H1 (cell line): Measurements from ENCODE around the gene UBP1.

ENCODE experiments used
- ATF3 ChIP-seq: IDR thresholded peaks from 2 replicates; pipeline ENCODE4 v1.6.1; 2011; ENCODE audit warnings: low read depth, mild to moderate bottlenecking, low read length; ENCODE audit not compliant: insufficient read depth
- CHD2 ChIP-seq: IDR thresholded peaks from 2 replicates; pipeline ENCODE4 v1.6.1; 2012; ENCODE audit warnings: low read length, improper control_type of control experiment
- EP300 ChIP-seq, 2 experiments: IDR thresholded peaks; 1 replicate in 1 of 2; 2 replicates in 1 of 2; pipeline ENCODE4 v1.6.1; 2011 to 2012; ENCODE audit warnings: low read depth in 2 of 2, low read length in 2 of 2, mild to moderate bottlenecking in 2 of 2, borderline replicate concordance in 1 of 2, inconsistent platforms in 1 of 2, moderate library complexity in 1 of 2
- JUND ChIP-seq: IDR thresholded peaks from 2 replicates; pipeline ENCODE4 v1.6.1; 2011; ENCODE audit warnings: mild to moderate bottlenecking, improper control_type of control experiment, low read length
- POLR2A ChIP-seq, 2 experiments: IDR thresholded peaks; 1 replicate in 1 of 2; 2 replicates in 1 of 2; pipeline ENCODE4 v1.6.1; 2011; ENCODE audit warnings: low read depth in 2 of 2, low read length in 2 of 2, mild to moderate bottlenecking in 2 of 2; ENCODE audit errors: control extremely low read depth in 1 of 2
- POLR2AphosphoS5 ChIP-seq: IDR thresholded peaks from 2 replicates; pipeline ENCODE4 v1.6.1; 2011; ENCODE audit warnings: low read depth, low read length
- RFX5 ChIP-seq: IDR thresholded peaks from 2 replicates; pipeline ENCODE4 v1.6.1; 2011; ENCODE audit warnings: low read depth, low read length, improper control_type of control experiment, borderline replicate concordance
- TAF1 ChIP-seq: IDR thresholded peaks from 2 replicates; pipeline ENCODE4 v1.6.1; 2011; ENCODE audit warnings: mild to moderate bottlenecking, low read depth, low read length
- ZNF274 ChIP-seq: IDR thresholded peaks from 2 replicates; pipeline ENCODE4 v1.7.0; 2012; ENCODE audit warnings: low read length, borderline replicate concordance; ENCODE audit errors: extremely low read depth
- TF ChIP-seq, protein P1 (sequence below), 3 experiments: IDR thresholded peaks; 1 replicate in 2 of 3; 2 replicates in 1 of 3; pipeline versions ENCODE4 v1.5.1 to v1.6.1; 2011; ENCODE audit warnings: low read length in 3 of 3, mild to moderate bottlenecking in 3 of 3, inconsistent platforms in 2 of 3, low read depth in 1 of 3, moderate library complexity in 1 of 3; ENCODE audit not compliant: insufficient read depth in 1 of 3; ENCODE audit errors: control extremely low read depth in 1 of 3
- TF ChIP-seq, protein P2 (sequence below): IDR thresholded peaks from 2 replicates; pipeline ENCODE4 v1.6.1; 2012; ENCODE audit warnings: low read length, inconsistent platforms

- TF ChIP-seq RFX5 (no peak), JUND (no peak), POLR2AphosphoS5 (no peak), ZNF274 (no peak), TAF1 (no peak), CHD2 (no peak), ATF3 (no peak), POLR2A (IDR thresholded peaks at IDR 0.05; ENCODE audit: control extremely low read depth in 1 of 2, low read depth in 2 of 2, low read length in 2 of 2) (no peak), EP300 (IDR thresholded peaks at IDR 0.05; ENCODE audit: borderline replicate concordance in 1 of 2, low read depth in 2 of 2, low read length in 2 of 2) (no peak)
- TF ChIP-seq, protein P1, sequence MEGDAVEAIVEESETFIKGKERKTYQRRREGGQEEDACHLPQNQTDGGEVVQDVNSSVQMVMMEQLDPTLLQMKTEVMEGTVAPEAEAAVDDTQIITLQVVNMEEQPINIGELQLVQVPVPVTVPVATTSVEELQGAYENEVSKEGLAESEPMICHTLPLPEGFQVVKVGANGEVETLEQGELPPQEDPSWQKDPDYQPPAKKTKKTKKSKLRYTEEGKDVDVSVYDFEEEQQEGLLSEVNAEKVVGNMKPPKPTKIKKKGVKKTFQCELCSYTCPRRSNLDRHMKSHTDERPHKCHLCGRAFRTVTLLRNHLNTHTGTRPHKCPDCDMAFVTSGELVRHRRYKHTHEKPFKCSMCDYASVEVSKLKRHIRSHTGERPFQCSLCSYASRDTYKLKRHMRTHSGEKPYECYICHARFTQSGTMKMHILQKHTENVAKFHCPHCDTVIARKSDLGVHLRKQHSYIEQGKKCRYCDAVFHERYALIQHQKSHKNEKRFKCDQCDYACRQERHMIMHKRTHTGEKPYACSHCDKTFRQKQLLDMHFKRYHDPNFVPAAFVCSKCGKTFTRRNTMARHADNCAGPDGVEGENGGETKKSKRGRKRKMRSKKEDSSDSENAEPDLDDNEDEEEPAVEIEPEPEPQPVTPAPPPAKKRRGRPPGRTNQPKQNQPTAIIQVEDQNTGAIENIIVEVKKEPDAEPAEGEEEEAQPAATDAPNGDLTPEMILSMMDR (IDR thresholded peaks at IDR 0.05; ENCODE audit: control extremely low read depth in 1 of 3, insufficient read depth in 1 of 3, low read depth in 1 of 3, low read length in 3 of 3) = no peak
- TF ChIP-seq, protein P2, sequence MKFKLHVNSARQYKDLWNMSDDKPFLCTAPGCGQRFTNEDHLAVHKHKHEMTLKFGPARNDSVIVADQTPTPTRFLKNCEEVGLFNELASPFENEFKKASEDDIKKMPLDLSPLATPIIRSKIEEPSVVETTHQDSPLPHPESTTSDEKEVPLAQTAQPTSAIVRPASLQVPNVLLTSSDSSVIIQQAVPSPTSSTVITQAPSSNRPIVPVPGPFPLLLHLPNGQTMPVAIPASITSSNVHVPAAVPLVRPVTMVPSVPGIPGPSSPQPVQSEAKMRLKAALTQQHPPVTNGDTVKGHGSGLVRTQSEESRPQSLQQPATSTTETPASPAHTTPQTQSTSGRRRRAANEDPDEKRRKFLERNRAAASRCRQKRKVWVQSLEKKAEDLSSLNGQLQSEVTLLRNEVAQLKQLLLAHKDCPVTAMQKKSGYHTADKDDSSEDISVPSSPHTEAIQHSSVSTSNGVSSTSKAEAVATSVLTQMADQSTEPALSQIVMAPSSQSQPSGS = no peak
These were observed 76.1 kb downstream of the UBP1 start for GRCh38 chr3:33364060-33364459.
